Chondrocyte (in vitro differentiated cells): ENCODE data around the gene EEF1A2. TPM values are rescaled to one million over a fixed set of nuclear protein-coding genes. Genes with fewer than 3 reads are reported as not detected.

ENCODE experiments used
- DNase-seq: peaks from one replicate; pipeline ENCODE4 v3.0.0; 2021; ENCODE audit warnings: mixed read lengths, low spot score
- H3K27ac Mint-ChIP-seq: one replicate; pipeline ENCODE4 v1.8.0; 2021; ENCODE audit warnings: mild to moderate bottlenecking, moderate library complexity, mixed read lengths; ENCODE audit not compliant: unreplicated experiment
- H3K27me3 Mint-ChIP-seq: 2 replicates; pipeline ENCODE4 v1.8.0; 2021; ENCODE audit warnings: low read depth, mixed read lengths
- H3K36me3 Mint-ChIP-seq: 2 replicates; pipeline ENCODE4 v1.8.0; 2021; ENCODE audit warnings: low read depth, mixed read lengths
- H3K4me1 Mint-ChIP-seq: 2 replicates; pipeline ENCODE4 v1.8.0; 2021; ENCODE audit warnings: low read depth, mild to moderate bottlenecking, mixed read lengths
- H3K4me3 Mint-ChIP-seq: one replicate; pipeline ENCODE4 v1.8.0; 2021; ENCODE audit warnings: mild to moderate bottlenecking, moderate library complexity, mixed read lengths; ENCODE audit not compliant: unreplicated experiment
- H3K9me3 Mint-ChIP-seq: 2 replicates; pipeline ENCODE4 v1.8.0; 2021; ENCODE audit warnings: low read depth, mixed read lengths
- CTCF ChIP-seq: fragments of 200-600 bp; sonication (generic); IDR thresholded peaks from 2 replicates; pipeline ENCODE4 v1.5.0; 2021; ENCODE audit warnings: antibody characterized with exemption, mild to moderate bottlenecking, moderate library complexity
- total RNA-seq: library from RNA; stranded (reverse); gene quantifications from 3 replicates; pipeline ENCODE4 v1.2.1, GENCODE V29; 2021

The EEF1A2 gene
- total RNA-seq, 1 donor from 2014 or later: 5.5 TPM

- Mint-ChIP-seq H3K9me3 (no peaks in the 10 kb centered on the region), H3K4me3 (no peak overlapping the region), H3K27me3 (no peaks in the 10 kb centered on the region), H3K27ac (no peak overlapping the region), H3K4me1 (peaks cover 10% of the 10 kb centered on the region), H3K36me3 (no peaks in the 10 kb centered on the region)
- no peak for DNase-seq
- TF ChIP-seq CTCF: no peak
These were observed 36.2 kb upstream of the EEF1A2 start for GRCh38 chr20:63534831-63535651.

DNA sequence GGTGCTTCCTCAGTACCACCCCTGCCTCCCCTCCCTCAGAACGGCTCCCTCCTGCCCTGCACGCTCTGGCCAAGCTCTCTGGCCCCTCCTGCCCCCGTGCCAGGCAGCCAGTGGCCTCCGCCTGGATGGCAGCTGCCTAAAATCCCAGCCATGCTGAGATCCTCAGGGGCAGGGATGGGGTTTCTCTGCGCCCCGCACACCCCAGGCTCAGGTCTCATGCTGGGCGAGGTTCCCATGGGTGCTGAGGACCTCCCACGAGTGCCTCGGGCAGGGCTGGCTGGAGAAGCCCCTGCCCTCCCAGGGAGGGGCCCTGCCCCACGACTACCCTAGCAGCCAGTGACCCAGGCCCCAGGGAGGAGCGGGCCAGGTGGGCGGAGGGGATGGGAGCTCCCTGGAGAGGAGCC, 35.5 kb upstream of the EEF1A2 start:
- no peaks in the 10 kb centered on the region for H3K36me3 Mint-ChIP-seq
- no peaks in the 10 kb centered on the region for H3K27me3 Mint-ChIP-seq

DNA sequence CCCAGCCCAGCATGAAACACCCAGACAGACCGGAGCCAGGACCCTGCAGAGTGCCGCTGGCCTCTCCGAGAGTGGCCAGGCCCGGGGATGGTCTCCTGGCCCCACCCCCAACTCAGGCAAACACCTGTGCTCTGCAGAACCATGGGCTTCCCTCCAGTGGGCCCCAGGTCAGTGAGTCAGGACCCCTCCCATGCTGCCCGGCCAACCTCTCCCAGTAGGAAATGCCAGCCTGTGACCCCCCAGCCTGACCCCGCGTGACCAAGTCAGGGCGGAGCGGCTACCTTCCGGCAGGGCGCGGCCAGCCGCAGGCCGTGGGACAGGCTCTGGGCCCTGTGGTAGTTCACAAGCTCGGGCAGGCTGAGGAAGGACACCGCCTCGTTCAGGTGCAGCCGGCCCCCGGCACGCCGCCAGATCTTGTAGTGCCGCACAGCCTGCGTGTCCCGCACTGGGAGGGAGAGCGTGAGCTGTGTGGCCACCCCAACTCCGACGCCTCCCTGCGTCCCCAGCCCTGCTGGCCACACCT, 35.0 kb upstream of the EEF1A2 start:
- TF ChIP-seq CTCF: no peak
- Mint-ChIP-seq H3K4me1 (peaks cover 10% of the 10 kb centered on the region), H3K4me3 (no peak overlapping the region), H3K9me3 (no peaks in the 10 kb centered on the region), H3K27ac (no peak overlapping the region), H3K27me3 (no peaks in the 10 kb centered on the region), H3K36me3 (no peaks in the 10 kb centered on the region)
- DNase-seq: no peak

More for the DNA sequence above, 35.5 kb upstream of the EEF1A2 start:
- peaks cover 10% of the 10 kb centered on the region for H3K4me1 Mint-ChIP-seq
- no peak for DNase-seq
- H3K27ac Mint-ChIP-seq: no peak overlapping the region
- no peak overlapping the region for H3K4me3 Mint-ChIP-seq
- no peak for TF ChIP-seq CTCF
- no peaks in the 10 kb centered on the region for H3K9me3 Mint-ChIP-seq

GRCh38 chr20:63533388-63533787, 34.5 kb upstream of the EEF1A2 start:
- no peaks in the 10 kb centered on the region for H3K36me3 Mint-ChIP-seq
- no peaks in the 10 kb centered on the region for H3K9me3 Mint-ChIP-seq
- H3K4me3 Mint-ChIP-seq: no peak overlapping the region
- H3K27me3 Mint-ChIP-seq: no peaks in the 10 kb centered on the region
- DNase-seq: no peak
- H3K27ac Mint-ChIP-seq: no peak overlapping the region
- H3K4me1 Mint-ChIP-seq: peaks cover 10% of the 10 kb centered on the region
- TF ChIP-seq CTCF: no peak

DNA sequence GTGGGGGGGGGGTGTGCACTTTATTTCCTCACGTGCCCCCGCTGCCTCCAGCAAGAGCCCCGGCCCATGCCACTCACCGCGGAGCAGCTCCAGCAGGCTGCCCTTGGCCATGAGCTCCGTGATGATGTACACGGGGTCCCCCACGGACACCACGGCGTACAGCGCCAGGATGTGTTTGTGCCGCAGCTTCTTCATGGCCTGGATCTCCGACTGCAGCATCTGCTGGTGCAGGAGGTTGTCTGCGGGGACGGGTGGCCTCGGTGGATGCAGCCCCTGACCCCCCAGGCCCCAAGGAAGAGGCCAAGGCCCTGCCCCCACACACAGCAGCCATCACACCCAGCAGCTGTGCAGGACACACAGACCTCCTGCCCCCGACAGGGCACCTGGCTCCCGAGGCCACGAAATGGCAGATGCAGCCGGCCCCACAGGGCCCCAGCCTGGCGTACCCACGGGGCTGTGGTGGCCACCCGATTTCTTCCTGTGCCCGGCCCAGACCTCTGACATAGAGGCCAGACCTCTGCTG, 33.6 kb upstream of the EEF1A2 start:
- Mint-ChIP-seq H3K27me3 (no peaks in the 10 kb centered on the region), H3K4me1 (peaks cover 5% of the 10 kb centered on the region), H3K9me3 (no peaks in the 10 kb centered on the region), H3K36me3 (no peaks in the 10 kb centered on the region), H3K4me3 (no peak overlapping the region), H3K27ac (no peak overlapping the region)
- no peak for TF ChIP-seq CTCF
- DNase-seq: no peak
